ENCODE results near the gene FFAR4.
A peak's percentile ranks its signal among the peaks of the same experiment; 100 is the strongest.

Gene FFAR4

DNA sequence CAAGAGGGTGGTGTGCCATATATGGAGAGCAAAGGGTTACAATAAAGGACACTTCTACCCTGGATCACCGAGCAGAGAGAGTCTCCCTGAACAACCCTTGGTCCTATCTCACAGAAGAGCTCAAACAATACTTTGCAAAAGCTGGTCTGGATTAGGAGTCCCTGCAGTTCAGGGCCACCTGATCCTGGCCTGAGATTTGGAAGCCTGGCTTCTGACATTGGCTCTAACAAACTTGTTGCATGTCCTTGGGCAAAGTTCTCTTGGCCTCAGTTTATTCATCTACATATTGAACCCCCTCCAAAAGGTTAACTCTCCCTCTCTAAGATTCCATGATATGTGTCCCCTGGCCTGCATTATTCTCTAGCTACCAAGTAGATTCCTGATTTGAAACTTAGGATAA lies 32.9 kb downstream of the FFAR4 start:
- no peak for DNase-seq

DNA sequence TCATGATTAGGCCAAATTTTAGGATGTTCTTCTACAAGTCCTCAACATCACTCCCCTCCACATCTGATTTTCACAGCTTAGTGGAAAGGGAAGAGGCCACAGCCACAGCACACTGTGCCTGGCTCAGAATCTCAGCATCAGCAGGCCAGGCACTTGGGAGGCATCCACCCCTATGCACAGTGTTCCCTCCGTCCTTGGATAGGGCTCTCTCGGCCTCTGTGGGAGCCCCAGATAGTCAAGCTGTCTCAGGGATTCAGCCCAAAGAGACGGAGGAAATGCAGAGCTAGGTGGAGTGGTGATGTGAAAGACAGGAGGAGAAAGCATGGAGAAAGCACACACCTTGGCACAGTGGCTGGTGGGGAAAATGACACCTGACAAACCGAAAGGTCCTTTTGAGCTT lies 33.3 kb downstream of the FFAR4 start:
- no peak for DNase-seq

DNA sequence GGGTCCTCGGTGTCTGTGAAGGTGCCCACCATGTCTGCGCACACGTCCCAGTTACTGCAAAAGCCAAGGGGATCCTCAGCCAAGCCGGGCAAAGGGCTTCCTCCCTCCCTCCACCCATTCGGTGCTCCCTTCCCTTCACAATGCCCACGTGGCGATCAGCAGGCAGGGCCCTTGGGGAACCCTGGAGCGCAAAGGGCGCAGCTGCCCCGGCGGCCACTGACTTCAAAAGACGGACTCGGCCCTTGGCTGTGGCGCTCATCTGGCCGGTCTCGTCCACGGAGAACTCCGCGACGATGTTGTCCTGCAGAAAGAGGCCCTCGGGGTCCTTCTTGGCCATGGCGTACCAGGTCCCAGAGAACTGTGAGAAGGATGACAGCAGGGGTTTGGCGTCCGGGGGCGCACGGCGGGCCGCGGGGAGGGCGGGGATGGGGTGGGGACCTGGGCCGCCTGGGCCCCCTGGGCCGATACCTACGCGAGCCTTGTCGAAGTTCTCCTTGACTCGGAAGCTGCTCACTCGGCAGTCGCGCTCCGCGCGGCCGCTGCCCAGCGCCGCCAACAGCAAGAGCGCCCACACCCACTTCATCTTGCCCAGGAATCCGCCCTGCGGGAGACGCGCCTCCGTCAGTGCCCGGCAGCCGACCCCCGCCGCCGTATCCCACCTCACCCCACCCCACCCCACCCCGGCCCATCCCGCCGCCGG lies 34.1 kb downstream of the FFAR4 start:
- DNase-seq = peak in 1 of 56 donors; percentile 3

DNA sequence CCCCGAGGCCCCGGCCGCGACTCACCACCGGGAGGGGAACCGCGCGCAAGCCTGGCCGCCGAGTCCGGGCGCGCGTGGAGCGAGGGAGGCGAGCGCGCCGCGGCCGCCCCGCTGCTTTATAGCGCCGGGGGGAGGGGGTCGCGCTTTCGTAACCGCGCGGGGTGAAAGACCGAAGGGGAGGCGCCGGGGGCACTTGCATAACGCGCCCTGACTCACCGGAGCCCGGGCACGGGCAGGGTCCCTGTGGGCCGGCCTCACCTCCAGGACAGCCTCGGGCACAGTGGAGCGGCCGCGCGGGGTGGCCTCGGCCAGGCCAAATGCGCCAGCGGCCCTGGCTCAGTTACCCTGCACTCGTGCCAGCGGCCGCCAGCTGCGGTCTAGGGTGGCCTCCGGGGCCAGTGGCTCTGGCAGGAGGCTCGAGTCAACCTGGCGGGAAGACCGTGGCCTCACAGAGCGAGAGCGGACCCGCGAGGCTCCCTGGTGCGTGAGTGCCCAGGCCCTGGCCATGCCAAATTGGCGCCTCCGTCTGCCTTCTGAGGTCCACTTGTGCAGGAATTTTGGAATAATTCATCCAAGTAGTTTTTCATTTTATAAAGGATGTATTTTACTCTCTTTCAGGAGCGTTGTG lies 34.8 kb downstream of the FFAR4 start, which contains the start of gene RBP4:
Gene RBP4 (minus strand): TSS at position 90 of the 628 bp plus-strand sequence. CDS start 207 bp downstream, outside the sequence.
- peak in 12 of 56 donors; percentile 3 to 49 (median 18) for DNase-seq

DNA sequence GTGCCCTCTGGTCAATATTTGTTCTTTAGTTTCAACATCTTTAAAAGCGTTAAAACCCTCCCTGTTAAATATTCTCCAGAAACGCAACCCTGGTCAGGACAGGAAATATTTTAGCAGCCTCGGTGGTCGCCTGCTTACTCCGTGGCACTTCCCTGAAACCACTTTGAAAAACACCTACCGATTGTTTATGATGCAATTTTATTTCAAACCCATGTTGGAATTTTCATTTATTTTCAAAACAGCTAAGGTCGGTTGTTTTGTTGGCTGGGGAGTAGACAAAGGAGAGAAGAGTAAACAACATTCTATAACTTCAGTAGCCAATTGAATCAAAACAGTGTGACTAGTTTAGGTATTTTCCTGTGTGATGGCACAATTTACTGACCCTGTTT lies 35.3 kb downstream of the FFAR4 start:
- DNase-seq = no peak

DNA sequence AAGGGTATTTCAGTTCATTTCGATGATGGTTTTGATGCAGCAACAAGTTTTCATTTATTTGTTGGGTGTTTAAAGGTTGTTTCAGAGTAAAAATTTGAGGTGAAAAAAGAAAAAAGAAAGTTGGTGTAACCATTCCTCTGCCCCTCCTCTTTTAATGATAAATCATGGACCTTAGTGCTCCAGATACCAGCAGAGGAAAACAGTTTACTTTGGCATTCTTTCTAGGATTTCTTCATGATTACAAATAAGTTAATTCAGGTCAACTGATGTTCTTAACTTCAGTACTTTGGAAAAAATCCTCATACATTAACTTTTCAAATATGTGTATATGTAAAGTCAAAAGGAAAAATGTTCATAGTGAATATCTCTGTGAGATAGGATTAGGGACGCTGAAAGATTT lies 36.6 kb downstream of the FFAR4 start:
- no peak for DNase-seq

DNA sequence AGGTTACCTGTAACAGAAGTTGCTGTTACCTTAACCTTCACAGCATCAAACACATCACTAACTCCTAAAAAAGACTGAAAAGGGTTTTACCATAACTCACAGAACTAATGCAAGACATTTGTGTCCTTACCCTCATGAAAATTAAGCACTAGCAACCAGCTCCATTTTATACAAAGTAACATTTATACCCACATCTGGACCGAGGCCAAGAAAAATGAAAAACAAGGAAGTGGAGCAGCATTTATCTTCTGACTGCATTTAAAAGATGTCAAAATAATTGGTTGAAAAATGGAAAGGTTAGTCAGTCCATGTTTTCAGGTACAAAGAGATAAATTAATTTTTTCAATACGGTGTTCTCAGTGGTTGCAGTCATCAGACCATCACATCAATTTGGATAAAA lies 37.7 kb downstream of the FFAR4 start:
- no peak for DNase-seq

DNA sequence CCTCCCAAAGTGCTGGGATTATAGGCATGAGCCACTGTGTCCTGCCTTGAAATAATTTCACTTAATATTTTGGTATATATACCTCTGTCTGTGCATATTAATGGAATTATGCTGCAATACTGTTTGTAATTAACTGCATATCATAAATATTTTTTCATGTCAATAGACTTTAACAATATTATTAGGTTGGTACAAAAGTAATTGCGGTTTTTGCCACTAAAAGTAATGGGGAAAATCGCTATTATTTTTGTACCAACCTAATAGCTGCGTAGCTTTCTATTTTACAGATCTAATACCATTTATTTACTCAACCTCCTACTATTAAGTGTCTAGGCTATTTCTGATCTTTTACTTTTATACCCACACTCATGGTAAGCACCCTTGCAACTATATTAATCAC lies 42.0 kb downstream of the FFAR4 start:
- no peak for DNase-seq

DNA sequence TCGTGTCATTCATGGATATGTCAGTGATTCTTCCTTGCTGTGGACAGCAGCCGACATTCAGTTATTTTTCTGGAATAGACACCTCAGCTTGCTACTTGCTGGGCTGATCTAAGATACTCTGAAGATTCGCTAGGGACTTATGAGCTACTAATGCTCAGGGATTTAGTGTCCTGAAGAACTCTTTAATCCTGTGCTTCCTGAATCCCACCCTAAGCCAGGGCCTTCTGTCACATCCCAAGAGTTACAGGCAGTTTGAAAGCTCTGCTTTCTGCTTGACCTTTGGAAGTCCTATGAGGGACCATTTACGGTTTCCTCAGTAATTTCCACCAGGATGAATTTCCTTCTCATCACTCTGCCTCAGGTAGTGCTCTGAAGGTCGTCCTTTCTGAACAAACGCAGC lies 45.8 kb downstream of the FFAR4 start, which contains the start of gene PDE6C:
Gene PDE6C (plus strand): TSS at position 227 of the 400 bp plus-strand sequence. CDS start 189 bp downstream, outside the sequence.
- no peak for DNase-seq

DNA sequence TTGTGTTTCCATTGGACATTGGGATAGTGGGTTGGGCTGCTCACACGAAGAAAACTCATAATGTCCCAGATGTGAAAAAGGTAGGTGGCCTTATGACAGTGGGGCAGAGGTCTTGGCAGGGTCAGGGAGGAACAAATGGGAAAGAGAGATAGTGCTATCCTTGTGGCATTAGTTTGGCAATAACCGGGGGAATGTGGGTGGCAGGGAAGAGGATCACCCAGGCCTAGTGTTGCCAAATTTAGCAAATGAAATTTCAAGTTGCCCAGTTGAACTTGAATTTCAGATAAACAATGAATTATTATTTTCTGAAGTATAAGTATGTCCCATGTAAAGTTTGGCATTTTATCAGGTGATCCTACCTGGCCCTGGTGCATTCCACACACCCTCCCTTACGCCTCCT lies 46.7 kb downstream of the FFAR4 start:
- no peak for DNase-seq

DNA sequence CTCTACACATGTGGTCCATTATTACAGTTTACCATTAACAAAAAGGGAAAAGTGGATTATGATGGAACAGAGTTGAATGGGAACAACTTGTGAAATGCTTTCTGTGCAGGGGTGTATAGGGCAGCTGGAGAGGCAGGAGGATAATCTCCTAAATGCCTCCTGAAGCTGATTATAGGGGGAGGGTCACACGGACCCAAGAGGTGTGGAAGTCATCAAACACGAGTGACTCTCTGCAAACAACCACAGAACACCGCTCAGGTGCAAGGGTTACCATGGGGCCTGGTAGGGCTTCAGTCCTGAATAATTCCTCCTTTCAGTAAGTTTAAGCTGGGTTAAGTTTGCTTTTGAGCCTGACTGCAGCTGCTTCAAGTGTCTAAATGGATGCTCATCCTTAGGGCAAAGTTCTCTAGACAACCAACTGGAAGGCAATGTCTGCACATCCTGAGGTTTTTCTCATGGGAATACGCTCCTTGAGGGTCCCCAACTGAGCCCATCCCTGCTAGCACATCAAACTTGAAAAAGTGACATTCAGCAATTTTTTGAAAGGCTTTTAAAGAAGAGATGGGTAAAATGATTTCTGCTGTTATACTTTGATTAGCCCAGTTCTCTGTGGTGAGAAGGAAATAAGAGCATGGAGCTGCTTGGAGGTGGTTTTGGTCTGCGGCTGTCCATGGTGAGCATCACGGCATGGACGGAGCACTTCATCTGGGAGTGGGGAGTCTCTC lies 47.8 kb downstream of the FFAR4 start:
- DNase-seq = no peak

DNA sequence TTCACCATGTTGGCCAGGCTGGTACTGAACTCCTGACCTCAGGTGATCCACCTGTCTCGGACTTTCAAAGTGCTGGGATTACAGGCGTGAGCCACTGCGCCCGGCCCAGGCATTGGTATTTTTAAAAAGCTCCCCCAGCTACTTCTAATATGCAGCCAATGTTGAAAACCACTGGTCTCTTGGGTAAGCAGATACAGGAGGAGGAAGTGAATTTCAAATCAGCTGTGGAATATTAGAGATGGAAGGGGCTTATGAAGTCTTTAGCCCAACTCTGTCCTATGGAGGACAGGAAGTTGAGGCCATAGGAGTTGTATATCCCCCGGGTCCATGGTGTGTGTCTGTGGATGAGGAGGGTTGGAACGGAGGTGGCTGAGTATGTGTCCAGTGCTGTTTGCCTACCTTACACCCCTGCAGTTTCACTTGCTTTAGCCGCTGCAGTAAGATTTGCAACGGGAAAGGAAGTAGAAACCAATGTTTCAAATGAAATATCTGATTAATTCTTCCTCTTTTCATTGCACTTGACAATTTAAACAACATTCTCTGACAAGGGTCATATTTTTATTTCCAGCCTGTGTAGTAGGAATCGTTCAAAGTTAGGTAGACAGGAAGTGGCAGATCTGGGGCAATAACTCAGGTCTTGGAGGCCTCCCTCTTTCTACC lies 49.2 kb downstream of the FFAR4 start:
- no peak for DNase-seq

DNA sequence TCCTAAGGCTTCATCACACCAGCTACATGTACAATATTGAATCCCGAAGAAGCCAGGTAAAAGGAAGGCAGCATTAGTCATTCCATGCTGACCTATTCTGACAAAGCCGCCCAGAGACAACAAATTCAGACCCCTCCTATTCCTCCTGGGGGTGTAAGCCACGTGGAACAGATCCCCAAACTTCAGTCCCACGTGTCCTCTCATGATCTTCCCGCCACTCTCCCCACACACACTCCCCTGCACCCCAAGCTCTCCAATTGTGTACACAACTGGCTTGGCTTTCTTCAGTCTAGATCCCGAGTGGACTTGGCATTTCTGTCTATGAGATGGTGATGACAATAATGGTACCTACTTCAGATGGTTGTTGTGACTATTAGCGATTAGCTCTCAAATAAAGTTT lies 54.5 kb downstream of the FFAR4 start:
- DNase-seq = no peak

DNA sequence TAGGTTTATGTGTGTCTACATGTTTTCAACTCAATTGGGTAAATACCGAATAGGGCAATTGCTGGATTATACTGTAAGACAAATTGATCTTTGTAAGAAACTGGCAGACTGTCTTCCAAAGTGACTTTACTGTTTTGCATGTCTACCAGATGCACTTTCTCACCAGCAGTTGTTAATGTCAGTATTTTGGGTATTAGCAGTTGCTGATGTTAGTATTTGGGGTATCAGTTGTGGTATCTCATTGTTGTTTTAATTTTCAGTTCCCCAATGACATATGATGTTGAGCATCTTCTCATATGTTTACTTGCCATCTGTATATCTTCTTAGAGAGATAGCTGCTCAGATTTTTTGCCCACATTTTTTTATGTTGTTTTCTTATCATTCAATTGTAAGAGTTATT lies 56.5 kb downstream of the FFAR4 start:
- DNase-seq = no peak

DNA sequence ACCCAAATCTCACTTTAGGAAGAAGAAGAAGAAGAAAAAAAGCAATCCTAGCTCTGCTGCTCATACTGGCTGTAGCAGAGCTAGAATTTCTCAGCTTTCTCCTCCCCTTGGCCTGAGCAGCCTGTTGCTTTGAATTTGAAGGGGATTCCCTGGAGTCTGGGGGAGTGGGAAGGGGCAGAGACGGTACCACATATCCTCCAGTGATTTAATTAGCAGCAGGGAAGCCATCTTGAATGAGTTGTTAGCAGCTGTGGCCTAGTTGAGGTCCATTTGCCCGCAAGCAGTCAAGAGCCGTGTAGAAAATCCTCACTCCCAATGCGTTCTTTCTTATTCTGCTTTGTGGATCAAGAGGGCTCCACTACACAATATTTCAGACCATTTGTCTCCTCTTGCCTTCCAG lies 62.4 kb downstream of the FFAR4 start:
- DNase-seq = no peak

DNA sequence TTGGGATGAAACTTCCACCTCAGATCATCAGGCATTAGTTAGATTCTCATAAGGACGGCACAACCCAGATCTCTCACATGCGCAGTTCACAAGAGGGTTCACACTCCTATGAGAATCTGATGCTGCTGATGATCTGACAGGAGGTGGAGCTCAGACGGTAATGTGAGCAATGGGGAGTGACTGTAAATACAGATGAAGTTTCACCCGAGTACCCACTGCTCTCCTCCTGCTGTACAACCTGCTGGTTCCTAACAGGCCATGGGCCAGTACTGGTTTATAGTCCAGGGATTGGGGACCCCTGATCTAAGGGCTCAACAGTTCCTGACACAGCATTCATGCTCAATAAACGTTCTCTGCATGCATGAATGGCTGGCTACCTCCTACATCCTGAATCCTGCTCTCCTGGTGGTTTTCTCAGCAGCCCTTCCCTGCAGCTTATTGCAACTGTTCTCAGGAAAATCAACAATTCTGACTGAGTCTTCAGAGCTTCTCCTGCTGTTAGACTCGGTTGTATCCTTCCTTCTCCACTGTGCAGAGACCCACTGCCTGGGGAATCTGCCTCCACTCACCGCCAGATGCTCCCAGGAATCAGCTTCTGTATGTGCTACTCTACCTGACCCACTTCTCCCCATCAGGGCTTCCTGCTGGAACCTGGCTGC lies 63.3 kb downstream of the FFAR4 start:
- DNase-seq = no peak

DNA sequence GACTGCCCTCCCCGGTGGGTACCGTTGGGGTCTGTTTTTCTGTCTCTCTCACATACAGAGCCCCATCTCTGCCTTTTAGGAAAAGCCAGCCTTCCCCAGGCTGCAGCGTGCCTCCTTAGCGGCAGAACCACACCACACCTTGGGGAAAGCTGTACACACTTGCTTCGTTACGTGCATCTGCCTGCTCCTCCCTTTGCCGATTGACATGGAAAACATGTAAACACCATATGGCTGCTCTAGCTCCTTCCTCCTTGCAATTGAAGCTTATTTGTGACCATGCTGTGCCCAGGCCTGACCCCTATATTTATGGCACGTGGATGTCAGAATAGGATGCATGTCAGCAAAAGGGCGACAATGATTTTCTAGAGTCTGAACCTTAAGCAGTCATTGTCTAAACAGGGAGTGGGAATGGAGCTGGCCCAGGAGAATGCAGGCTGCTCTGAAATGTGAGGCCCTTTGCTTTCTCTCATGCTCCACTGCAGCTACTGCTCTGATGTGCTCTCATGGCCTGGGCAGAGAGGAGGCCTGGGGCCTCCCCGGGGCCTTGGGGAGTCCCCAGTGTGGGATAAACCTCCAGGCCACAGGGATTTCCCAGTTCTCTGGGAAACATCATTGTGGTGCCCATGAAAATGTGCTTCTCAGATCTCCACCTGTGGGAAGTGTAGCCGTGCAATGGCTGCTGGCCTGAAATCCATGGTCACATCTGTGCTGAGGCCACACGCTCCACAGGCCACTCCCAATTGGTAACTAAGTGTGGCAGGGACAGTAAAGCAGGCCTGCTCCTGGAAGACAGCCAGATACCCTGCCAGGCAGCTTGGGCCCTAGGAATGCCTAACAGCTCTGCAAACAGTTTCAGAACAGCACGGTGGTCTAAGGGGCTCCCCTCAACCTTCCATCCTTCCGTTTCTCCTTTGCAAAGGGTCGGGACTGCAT lies 64.4 kb downstream of the FFAR4 start:
- DNase-seq = no peak

Data from nucleus accumbens (tissue), 56 donors.